HepG2 (cell line): ENCODE data around the gene CD72. TPM values are rescaled to one million over a fixed set of nuclear protein-coding genes. Genes with fewer than 3 reads are reported as not detected.

Source experiments
- AGO1 ChIP-seq: fragments of 200-400 bp; formaldehyde crosslinking; IDR thresholded peaks from 2 replicates; pipeline ENCODE4 v1.6.1; 2017; ENCODE audit warnings: mild to moderate bottlenecking, low read depth, low read length, moderate library complexity; ENCODE audit not compliant: poor library complexity, severe bottlenecking
- BRD4 ChIP-seq: sonication (generic); formaldehyde crosslinking; IDR thresholded peaks from 2 replicates; pipeline ENCODE4 v1.4.0; 2020; ENCODE audit warnings: missing genetic modification reagents
- CENPT ChIP-seq: sonication (generic); formaldehyde crosslinking; IDR thresholded peaks from 2 replicates; pipeline ENCODE4 v1.8.0; 2022; ENCODE audit warnings: low read depth, mild to moderate bottlenecking, moderate library complexity, missing genetic modification reagents
- JUND ChIP-seq: sonication (generic); formaldehyde crosslinking; IDR thresholded peaks from 2 replicates; pipeline ENCODE4 v1.8.0; 2022; ENCODE audit warnings: mild to moderate bottlenecking, missing genetic modification reagents
- SOX13 ChIP-seq, 3 experiments: fragments of 450-650 bp in 1 of 3; sonication (generic) in 1 of 3; formaldehyde crosslinking in 1 of 3; IDR thresholded peaks in 2 of 3; conservative IDR thresholded peaks in 1 of 3; 2 replicates each; pipeline versions ENCODE4 v1.5.0 to v1.6.1; 2016 to 2020; ENCODE audit warnings: antibody characterized with exemption in 1 of 3, mild to moderate bottlenecking in 1 of 3, missing compliant biosample characterization in 1 of 3, missing genetic modification reagents in 1 of 3, moderate library complexity in 1 of 3
- SRF ChIP-seq: IDR thresholded peaks from 2 replicates; pipeline ENCODE4 v1.6.1; 2011; ENCODE audit warnings: mild to moderate bottlenecking, low read depth, low read length, moderate library complexity
- SRSF1 ChIP-seq: fragments of 200-400 bp; formaldehyde crosslinking; optimal IDR thresholded peaks from 2 replicates; pipeline ENCODE3; 2017; ENCODE audit warnings: mild to moderate bottlenecking, low read depth, low read length, moderate library complexity
- ZBTB42 ChIP-seq: sonication (generic); formaldehyde crosslinking; IDR thresholded peaks from 2 replicates; pipeline ENCODE4 v1.5.0; 2020; ENCODE audit warnings: mild to moderate bottlenecking, missing genetic modification reagents
- ZNF251 ChIP-seq: sonication (generic); formaldehyde crosslinking; IDR thresholded peaks from 2 replicates; pipeline ENCODE4 v1.9.0; 2021; ENCODE audit warnings: mild to moderate bottlenecking, missing genetic modification reagents
- ZNF264 ChIP-seq: sonication (generic); formaldehyde crosslinking; IDR thresholded peaks from 2 replicates; pipeline ENCODE4 v1.4.0; 2020; ENCODE audit warnings: missing genetic modification reagents
- polyA plus RNA-seq, 8 experiments: library from polyadenylated mRNA; depleted of rRNA in 3 of 8; stranded (reverse) in 7 of 8; unstranded in 1 of 8; fragments of >200 nt; fragmentation: Illumina TruSeq in 4 of 8; extraction: Trizol in 4 of 8; gene quantifications; 2 replicates each; pipeline versions ENCODE4 v1.2.1 to v1.2.3, GENCODE V29; 2011 to 2016; ENCODE audit warnings: low read depth in 4 of 8, missing spikeins in 1 of 8, mixed read lengths in 1 of 8; ENCODE audit not compliant: insufficient read depth in 1 of 8
- total RNA-seq, 5 experiments: library from RNA; depleted of rRNA; stranded (reverse); fragments of >200 nt; fragmentation: Illumina TruSeq; extraction: Trizol; gene quantifications; 2 replicates each; pipeline ENCODE4 v1.2.3, GENCODE V29; 2016; ENCODE audit warnings: low read depth in 1 of 5
- TF ChIP-seq, protein P1 (sequence below): sonication (generic); formaldehyde crosslinking; IDR thresholded peaks from 2 replicates; pipeline ENCODE4 v1.4.0; 2020; ENCODE audit warnings: missing genetic modification reagents
- TF ChIP-seq, protein P2 (sequence below), 2 experiments: sonication (generic) in 1 of 2; formaldehyde crosslinking in 1 of 2; IDR thresholded peaks; 2 replicates each; pipeline versions ENCODE4 v1.6.1 to v1.9.0; 2014 to 2022; ENCODE audit warnings: antibody characterized with exemption in 1 of 2, borderline replicate concordance in 1 of 2, inconsistent platforms in 1 of 2, low read depth in 1 of 2, missing genetic modification reagents in 1 of 2
- TF ChIP-seq, protein P3 (sequence below): sonication (generic); formaldehyde crosslinking; IDR thresholded peaks from 2 replicates; pipeline ENCODE4 v1.8.0; 2022; ENCODE audit warnings: mild to moderate bottlenecking, missing genetic modification reagents
- TF ChIP-seq, protein P4 (sequence below): sonication (generic); formaldehyde crosslinking; IDR thresholded peaks from 2 replicates; pipeline ENCODE4 v1.8.1; 2023; ENCODE audit warnings: mild to moderate bottlenecking, missing genetic modification reagents, borderline replicate concordance

CD72 gene
- total and polyA plus RNA-seq, 2 of the 13 experiments (the other 11 are each of a cell fraction or from before 2014, with no cell fraction given), result 0.18 to 1.1 TPM

DNA sequence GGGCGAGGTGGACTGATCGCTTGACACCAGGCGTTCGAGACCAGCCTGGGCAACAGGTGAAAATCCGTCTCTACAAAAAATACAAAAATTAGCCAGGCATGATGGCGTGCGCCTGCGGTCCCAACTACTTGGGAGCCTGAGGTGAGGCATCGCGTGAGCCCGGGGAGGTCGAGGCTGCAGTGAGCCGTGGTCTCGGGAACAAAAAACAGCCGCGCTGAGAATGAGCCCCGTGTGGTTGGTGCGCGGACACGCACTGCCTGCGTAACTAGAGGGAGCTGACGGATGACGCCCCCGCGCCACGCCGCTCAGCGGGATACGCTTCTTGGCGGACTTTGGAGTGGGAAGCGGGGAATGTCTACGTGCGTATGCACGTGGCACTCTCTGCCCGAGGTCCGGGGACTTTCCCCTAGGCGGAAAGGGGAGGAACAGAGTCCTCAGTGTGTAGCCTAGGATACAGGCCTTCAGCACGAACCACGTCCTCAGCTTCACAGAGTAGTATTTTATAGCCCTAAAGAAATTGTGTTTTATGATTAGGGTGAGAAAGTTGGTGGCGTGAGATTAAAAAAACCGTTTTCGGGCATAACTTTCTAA, 39.4 kb upstream of the CD72 start, which contains the start of gene RMRP (continued):
- TF ChIP-seq, protein P1, sequence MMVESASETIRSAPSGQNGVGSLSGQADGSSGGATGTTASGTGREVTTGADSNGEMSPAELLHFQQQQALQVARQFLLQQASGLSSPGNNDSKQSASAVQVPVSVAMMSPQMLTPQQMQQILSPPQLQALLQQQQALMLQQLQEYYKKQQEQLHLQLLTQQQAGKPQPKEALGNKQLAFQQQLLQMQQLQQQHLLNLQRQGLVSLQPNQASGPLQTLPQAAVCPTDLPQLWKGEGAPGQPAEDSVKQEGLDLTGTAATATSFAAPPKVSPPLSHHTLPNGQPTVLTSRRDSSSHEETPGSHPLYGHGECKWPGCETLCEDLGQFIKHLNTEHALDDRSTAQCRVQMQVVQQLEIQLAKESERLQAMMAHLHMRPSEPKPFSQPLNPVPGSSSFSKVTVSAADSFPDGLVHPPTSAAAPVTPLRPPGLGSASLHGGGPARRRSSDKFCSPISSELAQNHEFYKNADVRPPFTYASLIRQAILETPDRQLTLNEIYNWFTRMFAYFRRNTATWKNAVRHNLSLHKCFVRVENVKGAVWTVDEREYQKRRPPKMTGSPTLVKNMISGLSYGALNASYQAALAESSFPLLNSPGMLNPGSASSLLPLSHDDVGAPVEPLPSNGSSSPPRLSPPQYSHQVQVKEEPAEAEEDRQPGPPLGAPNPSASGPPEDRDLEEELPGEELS (CRISPR knock-in tag), result peak; percentile 92
- no peak; the same call in none of the 2 replicates for TF ChIP-seq BRD4 (CRISPR knock-in tag)
- TF ChIP-seq ZNF251 (CRISPR knock-in tag), result no peak
- no peak for TF ChIP-seq SRF
- TF ChIP-seq ZNF264 (CRISPR knock-in tag), result peak; percentile 97
- TF ChIP-seq JUND (CRISPR knock-in tag), result peak; percentile 84
- TF ChIP-seq SOX13 (IDR thresholded peaks at IDR 0.05), result peak; percentile 51
- TF ChIP-seq SOX13 (CRISPR knock-in tag; conservative IDR thresholded peaks at IDR 0.05 in 1 of 2, IDR thresholded peaks at IDR 0.05 in 1 of 2), result peak in 1 of 2 experiments; percentile 82; a peak in 2 of 4 replicates
- TF ChIP-seq, protein P2, sequence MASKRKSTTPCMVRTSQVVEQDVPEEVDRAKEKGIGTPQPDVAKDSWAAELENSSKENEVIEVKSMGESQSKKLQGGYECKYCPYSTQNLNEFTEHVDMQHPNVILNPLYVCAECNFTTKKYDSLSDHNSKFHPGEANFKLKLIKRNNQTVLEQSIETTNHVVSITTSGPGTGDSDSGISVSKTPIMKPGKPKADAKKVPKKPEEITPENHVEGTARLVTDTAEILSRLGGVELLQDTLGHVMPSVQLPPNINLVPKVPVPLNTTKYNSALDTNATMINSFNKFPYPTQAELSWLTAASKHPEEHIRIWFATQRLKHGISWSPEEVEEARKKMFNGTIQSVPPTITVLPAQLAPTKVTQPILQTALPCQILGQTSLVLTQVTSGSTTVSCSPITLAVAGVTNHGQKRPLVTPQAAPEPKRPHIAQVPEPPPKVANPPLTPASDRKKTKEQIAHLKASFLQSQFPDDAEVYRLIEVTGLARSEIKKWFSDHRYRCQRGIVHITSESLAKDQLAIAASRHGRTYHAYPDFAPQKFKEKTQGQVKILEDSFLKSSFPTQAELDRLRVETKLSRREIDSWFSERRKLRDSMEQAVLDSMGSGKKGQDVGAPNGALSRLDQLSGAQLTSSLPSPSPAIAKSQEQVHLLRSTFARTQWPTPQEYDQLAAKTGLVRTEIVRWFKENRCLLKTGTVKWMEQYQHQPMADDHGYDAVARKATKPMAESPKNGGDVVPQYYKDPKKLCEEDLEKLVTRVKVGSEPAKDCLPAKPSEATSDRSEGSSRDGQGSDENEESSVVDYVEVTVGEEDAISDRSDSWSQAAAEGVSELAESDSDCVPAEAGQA (IDR thresholded peaks at IDR 0.05; ENCODE audit: low read depth), result peak; percentile 89
- TF ChIP-seq, protein P2 (CRISPR knock-in tag; IDR thresholded peaks at IDR 0.05; ENCODE audit: borderline replicate concordance), result 0 out of 2 replicates have a peak, but pooled peaks have one; percentile 79
- TF ChIP-seq AGO1, result no peak
- TF ChIP-seq, protein P3, sequence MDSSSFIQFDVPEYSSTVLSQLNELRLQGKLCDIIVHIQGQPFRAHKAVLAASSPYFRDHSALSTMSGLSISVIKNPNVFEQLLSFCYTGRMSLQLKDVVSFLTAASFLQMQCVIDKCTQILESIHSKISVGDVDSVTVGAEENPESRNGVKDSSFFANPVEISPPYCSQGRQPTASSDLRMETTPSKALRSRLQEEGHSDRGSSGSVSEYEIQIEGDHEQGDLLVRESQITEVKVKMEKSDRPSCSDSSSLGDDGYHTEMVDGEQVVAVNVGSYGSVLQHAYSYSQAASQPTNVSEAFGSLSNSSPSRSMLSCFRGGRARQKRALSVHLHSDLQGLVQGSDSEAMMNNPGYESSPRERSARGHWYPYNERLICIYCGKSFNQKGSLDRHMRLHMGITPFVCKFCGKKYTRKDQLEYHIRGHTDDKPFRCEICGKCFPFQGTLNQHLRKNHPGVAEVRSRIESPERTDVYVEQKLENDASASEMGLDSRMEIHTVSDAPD, result peak; percentile 63
- no peak for TF ChIP-seq SRSF1
- TF ChIP-seq, protein P4, sequence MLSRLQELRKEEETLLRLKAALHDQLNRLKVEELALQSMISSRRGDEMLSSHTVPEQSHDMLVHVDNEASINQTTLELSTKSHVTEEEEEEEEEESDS, result peak; percentile 100
- peak; percentile 88 for TF ChIP-seq CENPT
- no peak; the same call in none of the 2 replicates for TF ChIP-seq ZBTB42
